Measurements from ENCODE around the gene DNAJC6. TPM values are rescaled to one million over a fixed set of nuclear protein-coding genes. Genes with fewer than 3 reads are reported as not detected.
"Not testable (repeated sequence)": the region's sequence is repeated elsewhere in the genome, so short reads cannot be mapped to it uniquely, and the experiment has no call there.

DNAJC6 gene
- total RNA-seq, 4 donors from 2014 or later, result 0.11 to 1.3 (median 0.34) TPM

GRCh38 chr1:65377496-65378246 is 68.3 kb downstream of the DNAJC6 start:
- 71 to 75% methylated on average over 4 of the region's 4 CpGs for WGBS, 2 donors
- Histone ChIP-seq H3K27ac (no peak overlapping the region), H3K27me3 (no peaks in the 10 kb centered on the region), H3K4me3 (no peak overlapping the region), H3K9me3 (no peaks in the 10 kb centered on the region), H3K4me1 (no peaks in the 10 kb centered on the region), H3K36me3 (no peaks in the 10 kb centered on the region)
- DNase-seq, result no peak
- intact Hi-C loops (cut with DNase I), result no loop called here
- TF ChIP-seq CTCF (IDR thresholded peaks at IDR 0.05), result no peak
- no peak for TF ChIP-seq POLR2A (IDR thresholded peaks at IDR 0.05)

DNA sequence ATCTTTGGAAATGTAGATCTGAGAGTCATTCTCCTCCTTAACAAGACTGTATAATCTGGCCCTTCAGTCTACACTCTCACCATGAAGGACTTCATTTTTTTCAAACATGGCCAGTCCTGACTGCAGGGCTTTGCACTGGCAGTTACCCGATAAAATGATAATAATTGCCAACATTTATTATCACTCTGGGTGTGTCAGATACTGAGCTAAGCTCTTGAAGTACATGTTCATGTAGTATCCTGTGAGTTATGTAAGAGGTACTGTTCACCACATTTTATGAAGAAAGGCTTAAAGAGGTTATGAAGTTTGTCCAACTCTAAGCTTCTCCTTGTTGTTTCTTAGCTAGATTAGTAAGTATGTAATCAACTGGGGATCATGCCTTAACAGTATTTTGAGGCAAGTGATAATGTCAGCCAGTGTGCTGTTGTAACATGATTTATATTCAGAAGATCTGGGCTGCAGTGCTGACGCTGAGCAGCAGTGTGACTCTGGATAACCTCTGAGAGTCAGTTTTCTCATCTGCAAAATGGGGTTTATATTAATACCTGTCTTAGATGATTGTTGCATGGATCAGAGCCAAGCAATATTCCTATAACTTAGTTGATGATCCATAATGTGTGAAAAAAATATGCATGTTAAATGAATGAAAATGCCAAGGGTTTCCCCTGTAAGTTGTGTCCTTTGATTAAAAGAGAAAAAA is 69.1 kb downstream of the DNAJC6 start:
- no peak for TF ChIP-seq POLR2A (IDR thresholded peaks at IDR 0.05)
- no peak for TF ChIP-seq CTCF (IDR thresholded peaks at IDR 0.05)
- Histone ChIP-seq H3K4me3 (no peak overlapping the region), H3K9me3 (no peaks in the 10 kb centered on the region), H3K27me3 (no peaks in the 10 kb centered on the region), H3K27ac (no peak overlapping the region), H3K36me3 (no peaks in the 10 kb centered on the region), H3K4me1 (no peaks in the 10 kb centered on the region)
- 37 to 60% methylated on average over 2 of the region's 2 CpGs for WGBS, 2 donors
- intact Hi-C loops (cut with DNase I), result no loop called here
- no peak for DNase-seq

DNA sequence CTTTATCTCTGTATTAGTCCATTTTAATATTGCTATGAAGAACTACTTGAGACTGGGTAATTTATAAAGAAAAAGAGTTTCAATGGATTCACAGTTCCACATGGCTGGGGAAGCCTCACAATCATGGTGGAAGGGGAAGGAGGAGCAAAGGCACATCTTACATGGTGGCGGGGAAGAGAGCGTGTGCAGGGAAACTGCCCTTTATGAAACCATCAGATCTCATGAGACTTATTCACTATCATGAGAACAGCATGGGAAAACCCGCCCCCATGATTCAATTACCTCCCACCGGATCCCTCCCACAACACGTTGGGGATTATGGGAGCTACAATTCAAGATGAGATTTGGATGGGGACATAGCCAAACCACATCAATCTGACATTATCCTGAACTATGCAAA is 75.1 kb downstream of the DNAJC6 start:
- H3K4me3 ChIP-seq; intact Hi-C loops (cut with DNase I); H3K9me3 ChIP-seq; DNase-seq; H3K4me1 ChIP-seq; H3K36me3 ChIP-seq; H3K27me3 ChIP-seq; H3K27ac ChIP-seq: not testable (repeated sequence)
- WGBS, 2 donors, result 80 to 85% methylated on average over 5 of the region's 5 CpGs

- 88 to 96% methylated on average over 3 of the region's 3 CpGs for WGBS, 2 donors
- H3K27ac ChIP-seq, result no peak overlapping the region
- DNase-seq, result no peak
- no peaks in the 10 kb centered on the region for H3K4me1 ChIP-seq
- H3K9me3 ChIP-seq, result no peaks in the 10 kb centered on the region
- H3K4me3 ChIP-seq, result no peak overlapping the region
- no peaks in the 10 kb centered on the region for H3K27me3 ChIP-seq
- intact Hi-C loops (cut with DNase I), result no loop called here
- TF ChIP-seq CTCF (IDR thresholded peaks at IDR 0.05) (no peak), POLR2A (IDR thresholded peaks at IDR 0.05) (no peak)
- H3K36me3 ChIP-seq, result no peaks in the 10 kb centered on the region
Observed at GRCh38 chr1:65386439-65386838, 77.1 kb downstream of the DNAJC6 start.

- TF ChIP-seq CTCF (IDR thresholded peaks at IDR 0.05) (no peak), POLR2A (IDR thresholded peaks at IDR 0.05) (no peak)
- 74 to 85% methylated on average over 2 of the region's 2 CpGs for WGBS, 2 donors
- DNase-seq, result no peak
Observed at GRCh38 chr1:65387821-65388220, 78.5 kb downstream of the DNAJC6 start.

More at GRCh38 chr1:65387821-65388220, 78.5 kb downstream of the DNAJC6 start:
- Histone ChIP-seq H3K9me3 (no peaks in the 10 kb centered on the region), H3K36me3 (no peaks in the 10 kb centered on the region), H3K4me1 (no peaks in the 10 kb centered on the region), H3K4me3 (no peak overlapping the region), H3K27me3 (no peaks in the 10 kb centered on the region), H3K27ac (no peak overlapping the region)
- intact Hi-C loops (cut with DNase I), result no loop called here

All from esophagus squamous epithelium (tissue), 5 donors.